Astrocyte (in vitro differentiated cells and primary cell): Measurements from ENCODE around the gene MBD3L3. TPM values are rescaled to one million over a fixed set of nuclear protein-coding genes. Genes with fewer than 3 reads are reported as not detected.

Experiments
- DNase-seq: peaks from one replicate; pipeline ENCODE4 v3.0.0-alpha.2; 2010; ENCODE audit warnings: low read depth
- FAIRE-seq: peaks from 2 replicates; lab custom pipeline; 2011; peaks lifted over from hg19 to GRCh38; lab: Jason Lieb, UNC
- H2AFZ ChIP-seq: 2 replicates; pipeline ENCODE4 v1.6.0; 2012; ENCODE audit warnings: low read depth, low read length, inconsistent platforms
- H3K27ac ChIP-seq: 2 replicates; pipeline ENCODE4 v1.5.1; 2011; ENCODE audit warnings: low read depth, low read length, inconsistent platforms
- H3K27me3 ChIP-seq: 2 replicates; pipeline ENCODE4 v1.6.0; 2011; ENCODE audit warnings: low read length, inconsistent platforms; ENCODE audit not compliant: insufficient read depth
- H3K36me3 ChIP-seq: 2 replicates; pipeline ENCODE4 v1.5.1; 2011; ENCODE audit warnings: low read length, inconsistent platforms; ENCODE audit not compliant: insufficient read depth
- H3K4me1 ChIP-seq: 2 replicates; pipeline ENCODE4 v1.5.1; 2011; ENCODE audit warnings: low read length, inconsistent platforms; ENCODE audit not compliant: insufficient read depth
- H3K4me2 ChIP-seq: 2 replicates; pipeline ENCODE4 v1.6.0; 2012; ENCODE audit warnings: low read length, inconsistent platforms
- H3K4me3 ChIP-seq: 2 replicates; pipeline ENCODE4 v1.5.1; 2011; ENCODE audit warnings: low read depth, mild to moderate bottlenecking, low read length, inconsistent platforms; ENCODE audit not compliant: insufficient read depth
- H3K79me2 ChIP-seq: 2 replicates; pipeline ENCODE4 v1.6.0; 2012; ENCODE audit warnings: mild to moderate bottlenecking, low read length, inconsistent platforms; ENCODE audit not compliant: insufficient read depth
- H3K9ac ChIP-seq: 2 replicates; pipeline ENCODE4 v1.6.0; 2012; ENCODE audit warnings: mild to moderate bottlenecking, low read length, inconsistent platforms
- H3K9me3 ChIP-seq: 2 replicates; pipeline ENCODE4 v1.5.1; 2012; ENCODE audit warnings: low read depth, mild to moderate bottlenecking, low read length, inconsistent platforms; ENCODE audit not compliant: insufficient read depth
- H4K20me1 ChIP-seq: 2 replicates; pipeline ENCODE4 v1.6.0; 2012; ENCODE audit warnings: low read length, inconsistent platforms; ENCODE audit not compliant: insufficient read depth
- H3K27ac Mint-ChIP-seq: one replicate; pipeline ENCODE4 v1.8.0; 2021; ENCODE audit warnings: mild to moderate bottlenecking, mixed read lengths; ENCODE audit not compliant: unreplicated experiment
- H3K27me3 Mint-ChIP-seq: one replicate; pipeline ENCODE4 v1.8.0; 2021; ENCODE audit warnings: low read depth, mixed read lengths; ENCODE audit not compliant: unreplicated experiment
- H3K36me3 Mint-ChIP-seq: one replicate; pipeline ENCODE4 v1.8.0; 2021; ENCODE audit warnings: low read depth, mixed read lengths; ENCODE audit not compliant: unreplicated experiment
- H3K4me1 Mint-ChIP-seq: one replicate; pipeline ENCODE4 v1.8.0; 2021; ENCODE audit warnings: low read depth, mixed read lengths; ENCODE audit not compliant: unreplicated experiment
- H3K4me3 Mint-ChIP-seq: one replicate; pipeline ENCODE4 v1.8.0; 2021; ENCODE audit warnings: mild to moderate bottlenecking, moderate library complexity, mixed read lengths; ENCODE audit not compliant: unreplicated experiment
- H3K9me3 Mint-ChIP-seq: one replicate; pipeline ENCODE4 v1.8.0; 2021; ENCODE audit warnings: mild to moderate bottlenecking, mixed read lengths; ENCODE audit not compliant: unreplicated experiment
- CTCF ChIP-seq: IDR thresholded peaks from 2 replicates; pipeline ENCODE4 v1.5.1; 2011; ENCODE audit warnings: low read depth, mild to moderate bottlenecking, inconsistent platforms, low read length, moderate library complexity; ENCODE audit not compliant: insufficient read depth
- EZH2 ChIP-seq: IDR thresholded peaks from 2 replicates; pipeline ENCODE4 v1.6.1; 2012; ENCODE audit warnings: mild to moderate bottlenecking, low read length, inconsistent platforms; ENCODE audit not compliant: insufficient read depth
- total RNA-seq: library from RNA; stranded (reverse); gene quantifications from 2 replicates; pipeline ENCODE4 v1.2.1, GENCODE V29; 2021

The MBD3L3 gene
- total RNA-seq, 1 donor from 2014 or later: not detected

GRCh38 chr19:7083076-7083956 lies 24.8 kb upstream of the MBD3L3 start:
- peaks cover 89% of the 10 kb centered on the region for H3K9me3 Mint-ChIP-seq
- peak; percentile 37 for DNase-seq

GRCh38 chr19:7078008-7078407 lies 19.5 kb upstream of the MBD3L3 start:
- Histone ChIP-seq H3K79me2 (no peaks in the 10 kb centered on the region), H3K4me2 (no peak overlapping the region), H4K20me1 (no peaks in the 10 kb centered on the region), H3K36me3 (peaks cover 70% of the 10 kb centered on the region), H3K9ac (no peak overlapping the region), H3K27me3 (no peaks in the 10 kb centered on the region), H3K9me3 (peaks cover 54% of the 10 kb centered on the region), H3K4me1 (no peaks in the 10 kb centered on the region), H2AFZ (no peak overlapping the region), H3K4me3 (no peak overlapping the region), H3K27ac (no peak overlapping the region)
- DNase-seq (no peak), FAIRE-seq (no peak)
- Mint-ChIP-seq H3K9me3 (peaks cover 61% of the 10 kb centered on the region), H3K4me1 (no peaks in the 10 kb centered on the region), H3K27me3 (no peaks in the 10 kb centered on the region), H3K4me3 (no peak overlapping the region), H3K27ac (no peak overlapping the region), H3K36me3 (peaks cover 85% of the 10 kb centered on the region)
- TF ChIP-seq EZH2: no peak
- no peak for TF ChIP-seq CTCF

More at GRCh38 chr19:7083076-7083956, 24.8 kb upstream of the MBD3L3 start:
- no peak overlapping the region for H3K4me2 ChIP-seq
- H3K27me3 Mint-ChIP-seq: no peaks in the 10 kb centered on the region
- H3K4me1 ChIP-seq: no peaks in the 10 kb centered on the region
- H3K36me3 ChIP-seq: peaks cover 63% of the 10 kb centered on the region
- H3K36me3 Mint-ChIP-seq: peaks cover 77% of the 10 kb centered on the region
- no peaks in the 10 kb centered on the region for H3K4me1 Mint-ChIP-seq
- no peak overlapping the region for H3K27ac Mint-ChIP-seq
- no peak for FAIRE-seq
- H3K27ac ChIP-seq: no peak overlapping the region
- H3K79me2 ChIP-seq: no peaks in the 10 kb centered on the region
- no peak for TF ChIP-seq CTCF
- TF ChIP-seq EZH2: no peak
- H3K9me3 ChIP-seq: peaks cover 71% of the 10 kb centered on the region
- H3K27me3 ChIP-seq: no peaks in the 10 kb centered on the region
- H3K4me3 ChIP-seq: no peak overlapping the region
- no peak overlapping the region for H3K4me3 Mint-ChIP-seq
- H4K20me1 ChIP-seq: no peaks in the 10 kb centered on the region
- no peak overlapping the region for H3K9ac ChIP-seq
- no peak overlapping the region for H2AFZ ChIP-seq

GRCh38 chr19:7076151-7076550 lies 17.7 kb upstream of the MBD3L3 start:
- Mint-ChIP-seq H3K9me3 (peaks cover 47% of the 10 kb centered on the region), H3K4me3 (no peak overlapping the region), H3K4me1 (no peaks in the 10 kb centered on the region), H3K36me3 (peaks cover 74% of the 10 kb centered on the region), H3K27ac (no peak overlapping the region), H3K27me3 (no peaks in the 10 kb centered on the region)
- Histone ChIP-seq H3K9me3 (peaks cover 37% of the 10 kb centered on the region), H3K9ac (no peak overlapping the region), H3K79me2 (peaks cover 6% of the 10 kb centered on the region), H3K27me3 (no peaks in the 10 kb centered on the region), H3K36me3 (peaks cover 62% of the 10 kb centered on the region), H3K4me2 (no peak overlapping the region), H2AFZ (no peak overlapping the region), H3K4me1 (no peaks in the 10 kb centered on the region), H3K4me3 (no peak overlapping the region), H3K27ac (no peak overlapping the region), H4K20me1 (peaks cover 4% of the 10 kb centered on the region)
- TF ChIP-seq EZH2: no peak
- no peak for TF ChIP-seq CTCF
- FAIRE-seq (no peak), DNase-seq (no peak)
